Neural crest cell (in vitro differentiated cells): Measurements from ENCODE around the gene IGLL5. TPM values are rescaled to one million over a fixed set of nuclear protein-coding genes. Genes with fewer than 3 reads are reported as not detected.

Source experiments
- DNase-seq: peaks from one replicate; pipeline ENCODE4 v3.0.0; 2021; ENCODE audit warnings: low read depth, mixed read lengths, low spot score
- H3K27ac Mint-ChIP-seq: one replicate; pipeline ENCODE4 v1.8.0; 2021; ENCODE audit warnings: mild to moderate bottlenecking, mixed read lengths; ENCODE audit not compliant: unreplicated experiment
- H3K27me3 Mint-ChIP-seq: 2 replicates; pipeline ENCODE4 v1.8.0; 2021; ENCODE audit warnings: low read depth, mild to moderate bottlenecking, mixed read lengths
- H3K36me3 Mint-ChIP-seq: 2 replicates; pipeline ENCODE4 v1.8.0; 2021; ENCODE audit warnings: low read depth, mild to moderate bottlenecking, mixed read lengths
- H3K4me1 Mint-ChIP-seq: 2 replicates; pipeline ENCODE4 v1.8.0; 2021; ENCODE audit warnings: mixed read lengths
- H3K4me3 Mint-ChIP-seq: one replicate; pipeline ENCODE4 v1.8.0; 2021; ENCODE audit warnings: mild to moderate bottlenecking, mixed read lengths
- H3K9me3 Mint-ChIP-seq: 2 replicates; pipeline ENCODE4 v1.8.0; 2021; ENCODE audit warnings: mixed read lengths
- CTCF ChIP-seq: fragments of 200-600 bp; sonication (generic); conservative IDR thresholded peaks from 2 replicates; pipeline ENCODE4 v1.5.0; 2021; ENCODE audit warnings: antibody characterized with exemption, mild to moderate bottlenecking
- total RNA-seq: library from RNA; stranded (reverse); gene quantifications from 2 replicates; pipeline ENCODE4 v1.2.1, GENCODE V29; 2021

Gene IGLL5
- total RNA-seq, 1 donor from 2014 or later, result not detected

GRCh38 chr22:22871536-22872278, 15.9 kb upstream of the IGLL5 start:
- Mint-ChIP-seq H3K36me3 (no peaks in the 10 kb centered on the region), H3K27me3 (peaks cover 87% of the 10 kb centered on the region), H3K27ac (no peak overlapping the region), H3K4me3 (no peak overlapping the region), H3K9me3 (no peaks in the 10 kb centered on the region), H3K4me1 (no peaks in the 10 kb centered on the region)
- no peak for TF ChIP-seq CTCF
- DNase-seq, result no peak

- DNase-seq, result no peak
- TF ChIP-seq CTCF, result no peak
- H3K36me3 Mint-ChIP-seq, result no peaks in the 10 kb centered on the region
- H3K9me3 Mint-ChIP-seq, result no peaks in the 10 kb centered on the region
- H3K27me3 Mint-ChIP-seq, result peaks cover 81% of the 10 kb centered on the region
- H3K27ac Mint-ChIP-seq, result no peak overlapping the region
- no peak overlapping the region for H3K4me3 Mint-ChIP-seq
- H3K4me1 Mint-ChIP-seq, result no peaks in the 10 kb centered on the region
Measured at GRCh38 chr22:22872722-22873708, 14.6 kb upstream of the IGLL5 start.

- H3K27me3 Mint-ChIP-seq, result peaks cover 74% of the 10 kb centered on the region
Measured at GRCh38 chr22:22877523-22878210, 9.9 kb upstream of the IGLL5 start.

GRCh38 chr22:22878211-22878570, 9.4 kb upstream of the IGLL5 start:
- Mint-ChIP-seq H3K9me3 (no peaks in the 10 kb centered on the region), H3K27ac (no peak overlapping the region), H3K4me3 (no peak overlapping the region), H3K36me3 (no peaks in the 10 kb centered on the region), H3K27me3 (peaks cover 69% of the 10 kb centered on the region), H3K4me1 (no peaks in the 10 kb centered on the region)
- TF ChIP-seq CTCF, result no peak
- no peak for DNase-seq

More at GRCh38 chr22:22877523-22878210, 9.9 kb upstream of the IGLL5 start:
- Mint-ChIP-seq H3K27ac (no peak overlapping the region), H3K4me1 (no peaks in the 10 kb centered on the region), H3K4me3 (no peak overlapping the region), H3K9me3 (no peaks in the 10 kb centered on the region), H3K36me3 (no peaks in the 10 kb centered on the region)
- TF ChIP-seq CTCF, result peak; percentile 78
- DNase-seq, result peak; percentile 80
